ENCODE measurements around the gene CCDC148. TPM values are rescaled to one million over a fixed set of nuclear protein-coding genes. Genes with fewer than 3 reads are reported as not detected.

CCDC148 gene
- total RNA-seq, 1 donor from 2014 or later: 0.52 TPM

GRCh38 chr2:158191076-158191895, 265.3 kb downstream of the CCDC148 start:
- Histone ChIP-seq H3K4me1 (ENCODE audit: control insufficient read depth in 3 of 3, insufficient read depth in 3 of 3, low read length in 3 of 3) (peaks cover 0 to 3% (median 0%) of the 10 kb centered on the region in 3 donors), H3K4me3 (ENCODE audit: low read length in 3 of 3) (peak overlapping the region in 1 of 3 donors; percentile 26), H3K27me3 (ENCODE audit: control insufficient read depth in 3 of 3, insufficient read depth in 3 of 3, low read length in 3 of 3) (no peaks in the 10 kb centered on the region), H3K9me3 (ENCODE audit: control insufficient read depth in 3 of 3, low read length in 3 of 3) (no peaks in the 10 kb centered on the region), H3K9ac (ENCODE audit: low read depth in 1 of 3, low read length in 3 of 3) (peak overlapping the region in 2 of 3 donors; percentile 22 to 23), H3K27ac (ENCODE audit: low read depth, low read length) (no peak overlapping the region), H3K36me3 (ENCODE audit: control insufficient read depth in 3 of 3, insufficient read depth in 3 of 3, low read length in 3 of 3) (no peaks in the 10 kb centered on the region)

GRCh38 chr2:158189526-158189925, 267.0 kb downstream of the CCDC148 start:
- no peak overlapping the region for H3K9ac ChIP-seq (ENCODE audit: low read depth in 1 of 3, low read length in 3 of 3)
- no peak overlapping the region for H3K27ac ChIP-seq (ENCODE audit: low read depth, low read length)
- no peak overlapping the region for H3K4me3 ChIP-seq (ENCODE audit: low read length in 3 of 3)
- peaks cover 0 to 3% (median 0%) of the 10 kb centered on the region in 3 donors for H3K4me1 ChIP-seq (ENCODE audit: control insufficient read depth in 3 of 3, insufficient read depth in 3 of 3, low read length in 3 of 3)
- H3K9me3 ChIP-seq (ENCODE audit: control insufficient read depth in 3 of 3, low read length in 3 of 3): no peaks in the 10 kb centered on the region
- H3K27me3 ChIP-seq (ENCODE audit: control insufficient read depth in 3 of 3, insufficient read depth in 3 of 3, low read length in 3 of 3): no peaks in the 10 kb centered on the region
- H3K36me3 ChIP-seq (ENCODE audit: control insufficient read depth in 3 of 3, insufficient read depth in 3 of 3, low read length in 3 of 3): no peaks in the 10 kb centered on the region

GRCh38 chr2:158187908-158188307, 268.6 kb downstream of the CCDC148 start:
- H3K4me3 ChIP-seq (ENCODE audit: low read length in 3 of 3): no peak overlapping the region
- peaks cover 0 to 3% (median 0%) of the 10 kb centered on the region in 3 donors for H3K4me1 ChIP-seq (ENCODE audit: control insufficient read depth in 3 of 3, insufficient read depth in 3 of 3, low read length in 3 of 3)
- no peaks in the 10 kb centered on the region for H3K9me3 ChIP-seq (ENCODE audit: control insufficient read depth in 3 of 3, low read length in 3 of 3)
- no peak overlapping the region for H3K27ac ChIP-seq (ENCODE audit: low read depth, low read length)
- no peaks in the 10 kb centered on the region for H3K36me3 ChIP-seq (ENCODE audit: control insufficient read depth in 3 of 3, insufficient read depth in 3 of 3, low read length in 3 of 3)
- no peak overlapping the region for H3K9ac ChIP-seq (ENCODE audit: low read depth in 1 of 3, low read length in 3 of 3)
- H3K27me3 ChIP-seq (ENCODE audit: control insufficient read depth in 3 of 3, insufficient read depth in 3 of 3, low read length in 3 of 3): no peaks in the 10 kb centered on the region

GRCh38 chr2:158184556-158185343, 271.8 kb downstream of the CCDC148 start:
- no peak overlapping the region for H3K9ac ChIP-seq (ENCODE audit: low read depth in 1 of 3, low read length in 3 of 3)
- no peaks in the 10 kb centered on the region for H3K4me1 ChIP-seq (ENCODE audit: control insufficient read depth in 3 of 3, insufficient read depth in 3 of 3, low read length in 3 of 3)
- H3K4me3 ChIP-seq (ENCODE audit: low read length in 3 of 3): no peak overlapping the region
- no peaks in the 10 kb centered on the region for H3K36me3 ChIP-seq (ENCODE audit: control insufficient read depth in 3 of 3, insufficient read depth in 3 of 3, low read length in 3 of 3)
- H3K27ac ChIP-seq (ENCODE audit: low read depth, low read length): no peak overlapping the region
- H3K27me3 ChIP-seq (ENCODE audit: control insufficient read depth in 3 of 3, insufficient read depth in 3 of 3, low read length in 3 of 3): no peaks in the 10 kb centered on the region
- no peaks in the 10 kb centered on the region for H3K9me3 ChIP-seq (ENCODE audit: control insufficient read depth in 3 of 3, low read length in 3 of 3)

- H3K9ac ChIP-seq (ENCODE audit: low read depth in 1 of 3, low read length in 3 of 3): no peak overlapping the region
- H3K36me3 ChIP-seq (ENCODE audit: control insufficient read depth in 3 of 3, insufficient read depth in 3 of 3, low read length in 3 of 3): no peaks in the 10 kb centered on the region
- H3K27me3 ChIP-seq (ENCODE audit: control insufficient read depth in 3 of 3, insufficient read depth in 3 of 3, low read length in 3 of 3): no peaks in the 10 kb centered on the region
- H3K4me1 ChIP-seq (ENCODE audit: control insufficient read depth in 3 of 3, insufficient read depth in 3 of 3, low read length in 3 of 3): no peaks in the 10 kb centered on the region
- H3K4me3 ChIP-seq (ENCODE audit: low read length in 3 of 3): no peak overlapping the region
- no peak overlapping the region for H3K27ac ChIP-seq (ENCODE audit: low read depth, low read length)
- H3K9me3 ChIP-seq (ENCODE audit: control insufficient read depth in 3 of 3, low read length in 3 of 3): no peaks in the 10 kb centered on the region
These were observed 272.6 kb downstream of the CCDC148 start for GRCh38 chr2:158184001-158184400.

- H3K27me3 ChIP-seq (ENCODE audit: control insufficient read depth in 3 of 3, insufficient read depth in 3 of 3, low read length in 3 of 3): no peaks in the 10 kb centered on the region
- no peak overlapping the region for H3K4me3 ChIP-seq (ENCODE audit: low read length in 3 of 3)
- no peaks in the 10 kb centered on the region for H3K9me3 ChIP-seq (ENCODE audit: control insufficient read depth in 3 of 3, low read length in 3 of 3)
- H3K36me3 ChIP-seq (ENCODE audit: control insufficient read depth in 3 of 3, insufficient read depth in 3 of 3, low read length in 3 of 3): no peaks in the 10 kb centered on the region
- H3K4me1 ChIP-seq (ENCODE audit: control insufficient read depth in 3 of 3, insufficient read depth in 3 of 3, low read length in 3 of 3): no peaks in the 10 kb centered on the region
- no peak overlapping the region for H3K27ac ChIP-seq (ENCODE audit: low read depth, low read length)
- no peak overlapping the region for H3K9ac ChIP-seq (ENCODE audit: low read depth in 1 of 3, low read length in 3 of 3)
These were observed 273.8 kb downstream of the CCDC148 start for GRCh38 chr2:158182676-158183295.

GRCh38 chr2:158181171-158181570, 275.4 kb downstream of the CCDC148 start:
- Histone ChIP-seq H3K27me3 (ENCODE audit: control insufficient read depth in 3 of 3, insufficient read depth in 3 of 3, low read length in 3 of 3) (no peaks in the 10 kb centered on the region), H3K9ac (ENCODE audit: low read depth in 1 of 3, low read length in 3 of 3) (no peak overlapping the region), H3K4me3 (ENCODE audit: low read length in 3 of 3) (no peak overlapping the region), H3K9me3 (ENCODE audit: control insufficient read depth in 3 of 3, low read length in 3 of 3) (no peaks in the 10 kb centered on the region), H3K36me3 (ENCODE audit: control insufficient read depth in 3 of 3, insufficient read depth in 3 of 3, low read length in 3 of 3) (no peaks in the 10 kb centered on the region), H3K27ac (ENCODE audit: low read depth, low read length) (no peak overlapping the region), H3K4me1 (ENCODE audit: control insufficient read depth in 3 of 3, insufficient read depth in 3 of 3, low read length in 3 of 3) (no peaks in the 10 kb centered on the region)

GRCh38 chr2:158179660-158180059, 276.9 kb downstream of the CCDC148 start:
- H3K9me3 ChIP-seq (ENCODE audit: control insufficient read depth in 3 of 3, low read length in 3 of 3): no peaks in the 10 kb centered on the region
- H3K4me3 ChIP-seq (ENCODE audit: low read length in 3 of 3): no peak overlapping the region
- H3K9ac ChIP-seq (ENCODE audit: low read depth in 1 of 3, low read length in 3 of 3): no peak overlapping the region
- H3K4me1 ChIP-seq (ENCODE audit: control insufficient read depth in 3 of 3, insufficient read depth in 3 of 3, low read length in 3 of 3): no peaks in the 10 kb centered on the region
- H3K36me3 ChIP-seq (ENCODE audit: control insufficient read depth in 3 of 3, insufficient read depth in 3 of 3, low read length in 3 of 3): no peaks in the 10 kb centered on the region
- H3K27me3 ChIP-seq (ENCODE audit: control insufficient read depth in 3 of 3, insufficient read depth in 3 of 3, low read length in 3 of 3): no peaks in the 10 kb centered on the region
- no peak overlapping the region for H3K27ac ChIP-seq (ENCODE audit: low read depth, low read length)

GRCh38 chr2:158178646-158179045, 277.9 kb downstream of the CCDC148 start:
- H3K4me1 ChIP-seq (ENCODE audit: control insufficient read depth in 3 of 3, insufficient read depth in 3 of 3, low read length in 3 of 3): no peaks in the 10 kb centered on the region
- no peaks in the 10 kb centered on the region for H3K9me3 ChIP-seq (ENCODE audit: control insufficient read depth in 3 of 3, low read length in 3 of 3)
- no peaks in the 10 kb centered on the region for H3K36me3 ChIP-seq (ENCODE audit: control insufficient read depth in 3 of 3, insufficient read depth in 3 of 3, low read length in 3 of 3)
- no peaks in the 10 kb centered on the region for H3K27me3 ChIP-seq (ENCODE audit: control insufficient read depth in 3 of 3, insufficient read depth in 3 of 3, low read length in 3 of 3)
- H3K4me3 ChIP-seq (ENCODE audit: low read length in 3 of 3): no peak overlapping the region
- no peak overlapping the region for H3K27ac ChIP-seq (ENCODE audit: low read depth, low read length)
- H3K9ac ChIP-seq (ENCODE audit: low read depth in 1 of 3, low read length in 3 of 3): no peak overlapping the region

GRCh38 chr2:158174956-158175355, 281.6 kb downstream of the CCDC148 start:
- Histone ChIP-seq H3K9ac (ENCODE audit: low read depth in 1 of 3, low read length in 3 of 3) (no peak overlapping the region), H3K9me3 (ENCODE audit: control insufficient read depth in 3 of 3, low read length in 3 of 3) (no peaks in the 10 kb centered on the region), H3K4me3 (ENCODE audit: low read length in 3 of 3) (no peak overlapping the region), H3K4me1 (ENCODE audit: control insufficient read depth in 3 of 3, insufficient read depth in 3 of 3, low read length in 3 of 3) (no peaks in the 10 kb centered on the region), H3K27ac (ENCODE audit: low read depth, low read length) (no peak overlapping the region), H3K36me3 (ENCODE audit: control insufficient read depth in 3 of 3, insufficient read depth in 3 of 3, low read length in 3 of 3) (no peaks in the 10 kb centered on the region), H3K27me3 (ENCODE audit: control insufficient read depth in 3 of 3, insufficient read depth in 3 of 3, low read length in 3 of 3) (no peaks in the 10 kb centered on the region)
